Caco-2 (cell line): ENCODE data around the gene FAM98A. TPM values are rescaled to one million over a fixed set of nuclear protein-coding genes. Genes with fewer than 3 reads are reported as not detected.

ENCODE experiments used
- BruUV-seq: library from RNA; stranded (reverse); fragments of 400-500 nt; replicated peaks from 2 replicates; lab custom pipeline; 2021; lab: Mats Ljungman, UMichigan
- CTCF ChIA-PET: fragments of 300-600 bp; sonication (Branson Sonifier 250); formaldehyde crosslinking; loops from one replicate; lab custom pipeline; 2022; ENCODE audit warnings: antibody characterized with exemption; lab: Charles Lee
- POLR2A ChIA-PET: fragments of 300-600 bp; sonication (Branson Sonifier 250); formaldehyde crosslinking; loops from one replicate; lab custom pipeline; 2022; ENCODE audit warnings: antibody characterized with exemption; lab: Charles Lee
- DNase-seq, 2 experiments: peaks; one replicate each; pipeline versions ENCODE4 v3.0.0 to v3.0.0-alpha.2; 2020 to 2022
- H3K27me3 ChIP-seq: replicated peaks from 2 replicates; pipeline ENCODE4 v1.6.0; 2011; ENCODE audit warnings: low read length; ENCODE audit not compliant: control insufficient read depth, insufficient read depth
- H3K36me3 ChIP-seq: 2 replicates; pipeline ENCODE4 v1.5.1; 2011; ENCODE audit warnings: low read length; ENCODE audit not compliant: control insufficient read depth, insufficient read depth
- H3K4me1 ChIP-seq: fragments of 250-450 bp; sonication (Bioruptor Pico); 2 replicates; pipeline ENCODE4 v1.5.1; 2020; ENCODE audit warnings: mild to moderate bottlenecking
- H3K4me3 ChIP-seq: 2 replicates; pipeline ENCODE4 v1.5.1; 2011; ENCODE audit warnings: low read depth, mild to moderate bottlenecking, control low read depth, low read length
- H3K9me3 ChIP-seq: fragments of 250-450 bp; sonication (Bioruptor Pico); 2 replicates; pipeline ENCODE4 v1.5.1; 2020; ENCODE audit warnings: mild to moderate bottlenecking, moderate library complexity
- H3K27ac Mint-ChIP-seq: one replicate; pipeline ENCODE4 v1.8.0; 2022; ENCODE audit warnings: mixed read lengths; ENCODE audit not compliant: unreplicated experiment
- H3K27me3 Mint-ChIP-seq: one replicate; pipeline ENCODE4 v1.8.0; 2022; ENCODE audit warnings: mixed read lengths; ENCODE audit not compliant: insufficient read depth, unreplicated experiment
- H3K36me3 Mint-ChIP-seq: one replicate; pipeline ENCODE4 v1.8.0; 2022; ENCODE audit warnings: mild to moderate bottlenecking, mixed read lengths; ENCODE audit not compliant: insufficient read depth, unreplicated experiment
- H3K4me1 Mint-ChIP-seq: one replicate; pipeline ENCODE4 v1.8.0; 2022; ENCODE audit warnings: low read depth, mixed read lengths; ENCODE audit not compliant: unreplicated experiment
- H3K4me3 Mint-ChIP-seq: one replicate; pipeline ENCODE4 v1.8.0; 2022; ENCODE audit warnings: mild to moderate bottlenecking, moderate library complexity, mixed read lengths; ENCODE audit not compliant: unreplicated experiment
- H3K9me3 Mint-ChIP-seq: one replicate; pipeline ENCODE4 v1.8.0; 2022; ENCODE audit warnings: mixed read lengths; ENCODE audit not compliant: unreplicated experiment
- CTCF ChIP-seq, 2 experiments: fragments of 200-600 bp in 1 of 2; IDR thresholded peaks; 1 replicate in 1 of 2; 2 replicates in 1 of 2; pipeline versions ENCODE4 v1.5.1 to v1.8.0; 2011 to 2022; ENCODE audit warnings: antibody characterized with exemption in 1 of 2, control low read depth in 1 of 2, inconsistent platforms in 1 of 2, low read depth in 1 of 2, low read length in 1 of 2, mild to moderate bottlenecking in 1 of 2, moderate library complexity in 1 of 2; ENCODE audit not compliant: insufficient read depth in 1 of 2, severe bottlenecking in 1 of 2, unreplicated experiment in 1 of 2
- intact Hi-C: fragments of 100-400 bp; cut with micrococcal nuclease; formaldehyde crosslinking; loops from one replicate; pipeline ENCODE4 v1.10.0; 2022; ENCODE audit not compliant: unreplicated experiment
- total RNA-seq: library from RNA; stranded (reverse); gene quantifications from 2 replicates; pipeline ENCODE4 v1.2.3, GENCODE V29; 2022

The FAM98A gene
- total RNA-seq, 1 experiment from 2014 or later = 53.9 TPM

DNA sequence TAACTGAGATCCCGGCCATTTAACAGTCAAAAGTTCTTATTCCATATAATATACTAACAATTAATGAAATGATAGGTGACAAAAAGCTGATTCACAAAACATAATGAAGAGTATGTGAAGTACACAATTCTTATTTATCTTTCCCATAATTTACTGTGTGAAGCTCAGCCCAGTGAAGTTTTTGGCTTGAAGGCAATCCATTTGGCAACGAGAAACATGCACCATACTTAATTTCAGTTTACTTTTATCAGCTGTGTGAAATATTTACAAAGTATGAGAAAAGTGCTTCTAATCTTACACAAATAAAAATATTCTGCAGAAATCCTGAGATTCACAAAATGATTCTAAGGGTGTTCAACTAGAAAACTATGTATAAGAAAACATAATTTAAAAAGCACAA lies 12.3 kb downstream of the FAM98A start:
- intact Hi-C loops = loop anchor here (10.0 kb wide), 1 partner anchor 552 kb away; no protein-coding TSS in a partner anchor
- BruUV-seq = no TSS peak
- Mint-ChIP-seq H3K36me3 (peaks cover 26% of the 10 kb centered on the region), H3K4me1 (no peaks in the 10 kb centered on the region), H3K9me3 (no peaks in the 10 kb centered on the region), H3K27ac (no peak overlapping the region), H3K4me3 (no peak overlapping the region), H3K27me3 (no peaks in the 10 kb centered on the region)
- Histone ChIP-seq H3K4me1 (no peaks in the 10 kb centered on the region), H3K9me3 (no peaks in the 10 kb centered on the region), H3K4me3 (no peak overlapping the region), H3K36me3 (no peaks in the 10 kb centered on the region), H3K27me3 (no peaks in the 10 kb centered on the region)
- TF ChIP-seq CTCF (IDR thresholded peaks at IDR 0.05; ENCODE audit: insufficient read depth in 1 of 2, low read depth in 1 of 2, low read length in 1 of 2, severe bottlenecking in 1 of 2, unreplicated experiment in 1 of 2) = no peak
- ChIA-PET CTCF (no interaction called here), POLR2A (interaction anchor here (1.0 kb wide), 1 partner anchor 13 kb away, joined by 3 read pairs; the partner anchor contains the start of gene FAM98A)
- DNase-seq = no peak

DNA sequence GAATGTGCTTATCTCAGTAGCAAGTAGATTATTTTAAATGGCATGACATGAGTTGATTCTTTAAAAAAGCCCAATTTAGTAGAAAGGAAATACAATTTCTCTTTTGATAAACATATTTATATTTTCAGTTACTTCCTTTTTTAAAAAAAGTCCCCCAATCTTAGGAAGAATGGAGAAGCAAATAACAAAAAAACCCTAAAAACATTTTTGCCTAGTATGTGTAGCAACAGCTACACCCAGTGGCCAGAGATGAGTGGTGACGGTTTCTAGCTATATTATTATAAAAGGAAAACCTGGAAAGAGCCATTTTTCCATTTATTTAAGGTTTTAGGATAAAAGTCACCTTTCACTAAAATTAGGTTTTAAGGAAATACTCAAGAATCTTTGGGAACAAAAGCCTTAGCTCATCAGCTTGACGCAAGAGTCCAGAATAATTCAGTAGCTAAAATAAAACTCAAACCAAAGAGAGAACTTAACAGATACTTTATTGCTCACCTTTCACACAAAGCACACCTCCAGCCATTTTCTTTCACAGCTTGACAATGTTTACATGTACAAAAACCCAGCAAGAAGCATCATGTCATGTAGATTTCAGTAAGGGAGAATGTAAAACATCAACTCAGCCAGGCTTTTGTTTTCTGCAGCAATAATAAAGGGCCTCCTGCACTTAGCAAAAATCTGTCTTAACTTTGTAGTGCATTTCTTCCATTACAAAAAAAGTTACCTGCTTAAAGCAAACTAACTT lies 15.7 kb downstream of the FAM98A start:
- peak; percentile 83 to 85 for TF ChIP-seq CTCF (IDR thresholded peaks at IDR 0.05; ENCODE audit: insufficient read depth in 1 of 2, low read depth in 1 of 2, low read length in 1 of 2, severe bottlenecking in 1 of 2, unreplicated experiment in 1 of 2)
- POLR2A ChIA-PET = no interaction called here
- H3K27ac Mint-ChIP-seq = no peak overlapping the region

DNA sequence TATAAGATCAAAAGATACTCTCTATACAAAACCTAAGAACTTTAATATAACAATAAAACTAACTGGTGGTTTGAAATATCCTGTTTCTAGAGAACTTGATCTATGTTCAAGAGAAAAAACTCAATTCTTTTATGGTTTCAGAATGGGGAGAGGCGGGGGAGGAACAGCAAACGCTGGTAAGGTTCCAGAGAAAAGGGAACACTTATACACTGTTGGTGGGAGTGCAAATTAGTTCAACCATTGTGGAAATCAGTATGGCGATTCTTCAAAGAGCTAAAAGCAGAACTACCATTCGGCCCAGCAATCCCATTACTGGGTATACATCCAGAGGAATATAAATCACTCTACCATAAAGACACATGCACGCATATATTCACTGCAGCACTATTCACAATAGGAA lies 17.2 kb downstream of the FAM98A start:
- Histone ChIP-seq H3K36me3 (no peaks in the 10 kb centered on the region), H3K27me3 (no peaks in the 10 kb centered on the region), H3K4me1 (no peaks in the 10 kb centered on the region), H3K9me3 (no peaks in the 10 kb centered on the region), H3K4me3 (no peak overlapping the region)
- no peak for DNase-seq
- no peaks in the 10 kb centered on the region for H3K9me3 Mint-ChIP-seq
- TF ChIP-seq CTCF (IDR thresholded peaks at IDR 0.05; ENCODE audit: insufficient read depth in 1 of 2, low read depth in 1 of 2, low read length in 1 of 2, severe bottlenecking in 1 of 2, unreplicated experiment in 1 of 2) = no peak
- intact Hi-C loops = loop anchor here (10.0 kb wide), 1 partner anchor 547 kb away; no protein-coding TSS in a partner anchor
- H3K4me3 Mint-ChIP-seq = no peak overlapping the region
- no TSS peak for BruUV-seq
- CTCF ChIA-PET = interaction anchor here (1.9 kb wide), 1 partner anchor 106 kb away, joined by 13 read pairs; the partner anchor contains the start of gene RASGRP3
- POLR2A ChIA-PET = no interaction called here
- H3K27me3 Mint-ChIP-seq = no peaks in the 10 kb centered on the region
- peaks cover 18% of the 10 kb centered on the region for H3K36me3 Mint-ChIP-seq
- no peaks in the 10 kb centered on the region for H3K4me1 Mint-ChIP-seq
- H3K27ac Mint-ChIP-seq = peak overlapping the region; percentile 11

More for the DNA sequence above, 15.7 kb downstream of the FAM98A start:
- H3K9me3 ChIP-seq = no peaks in the 10 kb centered on the region
- no peak overlapping the region for H3K4me3 Mint-ChIP-seq
- H3K4me3 ChIP-seq = no peak overlapping the region
- no peaks in the 10 kb centered on the region for H3K27me3 Mint-ChIP-seq
- CTCF ChIA-PET = interaction anchor here (0.6 to 2.3 kb wide), 13 partner anchors 15 to 476 kb away, joined by 3 to 42 read pairs (median 4); partner anchors contain the start of genes FAM98A and RASGRP3
- H3K4me1 Mint-ChIP-seq = no peaks in the 10 kb centered on the region
- no peaks in the 10 kb centered on the region for H3K36me3 ChIP-seq
- no peaks in the 10 kb centered on the region for H3K9me3 Mint-ChIP-seq
- H3K27me3 ChIP-seq = no peaks in the 10 kb centered on the region
- intact Hi-C loops = loop anchor here (1.0 to 10.0 kb wide), 5 partner anchors 108 to 811 kb away; no protein-coding TSS in a partner anchor
- BruUV-seq = no TSS peak
- H3K36me3 Mint-ChIP-seq = peaks cover 18% of the 10 kb centered on the region
- peak in 1 of 2 experiments; percentile 44 for DNase-seq
- H3K4me1 ChIP-seq = no peaks in the 10 kb centered on the region
